NCI-H774 (cell line): Measurements from ENCODE around the gene ARHGAP8.

ENCODE experiments used
- DNase-seq: peaks from one replicate; lab custom pipeline; 2025; lab: John Stamatoyannopoulos, UW

The ARHGAP8 gene

DNA sequence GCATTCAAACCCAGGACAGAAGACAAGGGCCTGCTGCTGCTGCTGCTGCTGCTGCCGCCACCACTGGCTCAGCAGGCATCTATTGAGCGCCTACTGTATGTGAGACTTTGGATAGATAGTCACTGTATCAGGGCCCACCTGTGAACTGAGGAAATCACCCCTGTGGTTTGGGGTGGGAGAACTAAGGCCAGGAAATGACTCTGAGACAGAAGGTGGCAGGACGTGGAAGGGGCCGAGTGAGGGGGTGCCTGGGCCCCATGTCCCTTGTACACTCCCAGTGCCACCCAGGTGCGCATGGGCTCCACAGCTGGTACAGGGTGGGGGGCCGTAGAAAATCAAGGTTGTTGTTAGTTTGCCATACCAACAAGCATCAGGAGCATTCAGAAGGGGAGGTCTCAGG, 50.6 kb downstream of the ARHGAP8 start:
- no peak for DNase-seq

DNA sequence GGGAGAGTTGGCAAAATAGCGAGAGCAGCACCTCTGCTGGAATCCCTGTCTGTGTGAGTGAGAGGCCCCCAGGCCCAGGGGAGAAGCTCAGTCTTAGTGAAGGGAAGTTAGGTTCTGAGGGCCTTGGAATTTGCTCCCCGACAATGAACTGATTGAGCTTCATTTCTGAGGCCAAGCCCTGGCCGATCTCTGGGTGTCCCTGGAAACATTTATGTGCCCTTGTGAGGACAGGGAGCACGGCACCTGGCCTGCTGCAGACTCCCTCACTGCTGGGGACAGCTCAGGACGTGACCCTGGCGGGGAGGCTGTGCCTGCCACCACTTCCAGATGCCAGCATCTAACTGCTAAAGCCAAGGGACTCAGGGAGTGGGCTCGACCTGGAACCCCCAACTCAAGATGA, 52.0 kb downstream of the ARHGAP8 start:
- DNase-seq, result no peak

DNA sequence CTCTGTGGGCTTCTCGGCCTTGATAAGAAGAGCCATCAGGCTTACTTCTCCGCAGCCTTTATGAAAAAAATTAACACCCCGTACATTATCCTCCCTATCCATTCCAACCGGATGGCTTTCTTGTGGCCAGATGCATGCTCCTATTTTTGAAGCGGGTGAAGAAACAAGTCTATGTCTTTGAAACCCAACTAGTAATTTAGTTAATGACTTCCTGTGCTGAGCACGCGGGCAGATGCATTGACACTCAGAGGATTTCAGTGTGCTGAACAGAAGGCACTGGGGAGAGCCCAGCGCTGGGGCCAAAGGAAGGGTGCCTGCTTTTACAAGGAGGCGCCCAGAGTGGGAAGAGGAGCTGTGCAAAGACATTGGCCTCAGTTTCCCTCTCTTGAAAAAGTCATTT, 53.3 kb downstream of the ARHGAP8 start:
- no peak for DNase-seq

DNA sequence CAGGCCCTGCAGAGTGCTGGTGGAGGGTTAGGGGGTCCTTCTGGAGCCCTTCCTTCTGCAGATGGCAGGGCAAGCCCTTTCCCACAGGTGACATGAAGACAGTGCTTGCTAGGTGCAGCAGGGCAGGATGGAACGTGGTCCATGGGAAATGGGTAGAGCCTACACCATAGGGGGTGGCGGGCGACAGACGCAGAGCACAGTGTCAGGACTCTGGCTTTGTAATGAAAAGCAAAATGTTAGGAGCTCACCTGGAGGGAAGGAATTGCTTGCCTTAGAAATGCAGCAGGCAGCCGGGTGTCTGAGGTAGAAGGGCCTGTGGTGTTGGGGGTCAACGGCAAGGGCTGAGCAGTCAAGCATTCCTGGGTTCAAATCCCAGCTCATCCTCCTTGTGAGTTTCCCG, 54.9 kb downstream of the ARHGAP8 start:
- DNase-seq, result no peak

DNA sequence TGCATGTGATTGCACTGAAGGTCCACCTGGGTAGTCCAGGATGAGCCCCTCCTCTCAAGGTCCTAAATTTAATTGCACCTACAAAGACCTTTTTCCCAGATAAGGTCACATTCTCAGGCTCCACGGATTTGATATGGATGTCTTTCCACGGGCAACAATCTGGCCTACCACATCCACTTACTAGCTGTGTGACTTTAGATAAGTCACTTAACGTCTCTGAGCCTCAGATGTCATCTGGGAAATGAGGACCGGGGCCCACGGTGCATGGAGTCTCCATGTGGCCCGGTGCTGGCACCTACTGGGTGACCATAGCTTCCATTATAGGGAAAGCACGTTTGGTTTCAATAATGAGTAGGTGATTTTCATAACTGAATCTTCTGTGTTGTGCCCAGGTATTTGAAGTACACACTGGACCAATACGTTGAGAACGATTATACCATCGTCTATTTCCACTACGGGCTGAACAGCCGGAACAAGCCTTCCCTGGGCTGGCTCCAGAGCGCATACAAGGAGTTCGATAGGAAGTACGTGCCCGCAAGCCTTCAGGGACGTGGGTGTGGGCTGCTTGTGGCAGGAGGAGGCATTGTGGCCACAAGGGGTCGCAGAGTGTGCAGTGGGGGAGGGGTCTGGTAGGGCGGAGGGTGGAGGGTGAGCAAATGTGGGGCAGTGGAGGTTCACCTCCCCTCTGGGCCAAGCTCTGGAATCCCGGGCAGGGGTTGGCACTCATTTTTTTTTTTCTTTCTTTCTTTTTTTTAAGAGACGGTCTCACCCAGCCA, 55.7 kb downstream of the ARHGAP8 start:
- DNase-seq, result no peak

DNA sequence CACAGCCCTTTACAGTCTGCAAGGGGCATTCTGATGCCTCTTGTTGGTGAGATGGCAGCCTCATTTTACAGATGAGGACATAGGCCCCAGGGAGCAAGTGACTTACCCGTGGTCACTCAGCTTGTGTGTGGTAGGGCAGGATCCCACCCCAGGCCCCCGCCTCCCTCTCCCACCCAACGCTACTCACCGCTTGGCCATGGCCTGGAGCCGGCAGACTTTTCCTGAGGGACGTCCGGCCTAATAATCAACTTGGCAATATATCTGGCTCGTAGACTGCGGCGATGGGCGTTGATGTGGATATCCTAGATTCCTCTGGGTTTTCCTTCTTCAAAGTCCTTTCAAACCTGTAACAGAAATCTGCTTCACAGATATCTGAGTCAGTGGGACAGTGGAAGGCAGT, 57.1 kb downstream of the ARHGAP8 start:
- no peak for DNase-seq

DNA sequence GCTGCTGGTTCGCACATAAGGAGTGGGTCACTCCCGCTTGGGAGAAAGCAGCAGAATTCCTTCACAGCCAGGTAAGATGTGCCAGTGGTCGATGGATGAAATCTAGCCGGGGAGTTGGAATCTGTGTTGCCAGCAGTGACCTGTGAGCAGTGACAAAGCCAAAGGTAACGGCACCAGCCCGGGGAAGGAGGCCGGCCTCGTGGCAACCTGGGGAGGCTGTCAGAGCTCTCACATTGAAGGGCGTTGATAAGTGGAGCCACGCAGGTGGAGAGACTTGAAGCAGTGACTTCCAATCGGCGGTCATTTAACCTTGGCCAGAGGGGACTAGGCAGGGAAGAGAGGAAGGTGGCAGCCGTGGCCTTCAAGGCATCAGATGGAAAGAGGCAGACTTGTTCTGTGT, 58.8 kb downstream of the ARHGAP8 start:
- no peak for DNase-seq

DNA sequence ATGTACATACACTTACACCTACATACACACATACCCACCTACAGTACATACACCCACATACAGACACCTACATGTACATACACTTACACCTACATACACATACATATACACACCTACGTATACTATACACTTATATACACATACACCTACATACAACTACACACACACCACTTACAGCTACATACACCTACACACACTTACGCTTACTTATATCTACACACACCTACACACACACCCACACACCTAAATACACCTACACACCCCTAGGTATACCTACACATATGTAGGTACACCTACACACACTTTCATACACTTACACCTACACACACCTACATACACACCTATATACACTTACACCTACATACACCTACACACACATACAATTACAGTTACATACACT, 61.0 kb downstream of the ARHGAP8 start:
- DNase-seq, result no peak

DNA sequence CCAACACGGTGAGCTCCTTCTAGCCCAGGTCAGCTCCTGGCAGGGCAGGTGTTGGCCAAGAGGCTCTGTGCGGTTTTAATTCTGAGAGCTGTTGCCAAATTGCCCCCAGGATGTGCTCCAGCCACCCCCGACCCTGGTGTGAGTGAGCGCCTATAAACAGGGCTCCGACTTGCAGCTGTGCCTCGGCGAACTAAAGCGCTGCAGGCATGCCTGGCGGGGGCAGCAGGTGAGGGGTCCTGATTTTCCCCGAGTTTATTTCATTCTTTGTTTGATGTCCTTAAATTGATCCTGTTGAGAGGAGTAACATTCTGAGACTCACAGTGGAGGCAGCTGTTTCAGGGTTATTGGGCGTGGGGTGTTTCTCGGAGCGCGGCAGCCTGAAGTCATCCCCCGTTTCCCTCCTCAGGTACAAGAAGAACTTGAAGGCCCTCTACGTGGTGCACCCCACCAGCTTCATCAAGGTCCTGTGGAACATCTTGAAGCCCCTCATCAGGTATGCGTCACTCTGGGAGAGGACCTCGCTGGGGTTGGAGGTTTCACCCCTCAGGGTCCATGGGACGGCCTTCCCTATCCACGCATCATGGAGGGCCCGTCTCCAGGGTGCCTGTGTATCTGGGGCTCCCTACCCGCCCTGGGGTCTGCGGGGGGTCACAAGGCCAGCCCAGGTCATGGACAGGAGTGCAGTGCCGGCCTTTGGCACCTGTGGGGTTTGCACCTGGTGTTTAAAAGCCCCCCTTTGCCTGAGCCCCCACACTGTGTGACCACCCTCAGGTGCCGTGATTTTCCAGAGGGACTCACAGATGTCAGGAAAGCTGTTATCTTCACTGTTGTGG, 62.1 kb downstream of the ARHGAP8 start:
- DNase-seq, result no peak

DNA sequence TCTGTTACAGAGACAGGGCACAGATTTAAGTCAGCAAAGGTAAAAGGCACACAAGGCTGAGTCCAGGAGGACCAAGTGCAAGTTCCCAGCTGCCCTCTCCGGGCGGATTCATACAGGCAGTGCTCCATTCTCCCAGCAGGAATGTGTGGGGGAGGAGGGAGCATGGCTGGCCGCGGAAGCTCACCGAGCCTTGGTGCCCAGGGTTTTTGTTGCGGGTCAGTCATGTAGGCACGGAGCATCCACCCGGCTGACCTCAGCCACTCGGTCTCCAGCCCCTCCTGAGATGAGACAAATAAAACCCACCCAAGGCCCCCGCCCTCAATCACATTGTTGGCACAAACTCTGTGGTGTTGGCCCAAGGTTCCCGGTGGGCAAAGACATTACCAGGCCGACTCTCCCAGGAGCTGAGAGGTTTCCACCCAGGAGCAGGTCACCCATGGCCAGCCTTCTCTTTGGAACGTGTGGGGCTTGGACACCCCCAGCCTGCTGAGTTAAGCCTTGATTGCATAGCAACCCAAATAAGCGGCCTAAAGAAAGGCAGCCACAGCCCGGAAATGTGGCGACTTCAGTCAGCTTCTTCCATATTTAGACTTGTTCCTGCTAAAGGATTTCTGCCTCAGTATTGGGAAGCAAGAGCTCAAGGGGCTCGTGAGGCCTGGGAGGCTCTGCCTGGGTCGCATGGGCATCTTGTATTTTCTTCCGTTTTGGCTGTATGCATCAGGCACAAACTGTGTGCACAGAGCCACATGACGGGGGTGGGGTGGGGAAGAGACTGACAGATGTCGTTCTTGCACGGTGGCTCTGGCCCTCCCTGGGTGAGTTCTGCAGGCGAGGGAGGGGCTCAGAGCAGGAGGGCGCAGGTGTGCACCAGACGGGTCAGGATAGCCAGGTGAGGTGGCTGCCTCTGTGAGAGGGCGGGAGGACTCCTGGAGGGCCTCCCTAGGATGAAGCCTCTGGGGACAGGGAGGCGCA, 63.0 kb downstream of the ARHGAP8 start:
- no peak for DNase-seq

DNA sequence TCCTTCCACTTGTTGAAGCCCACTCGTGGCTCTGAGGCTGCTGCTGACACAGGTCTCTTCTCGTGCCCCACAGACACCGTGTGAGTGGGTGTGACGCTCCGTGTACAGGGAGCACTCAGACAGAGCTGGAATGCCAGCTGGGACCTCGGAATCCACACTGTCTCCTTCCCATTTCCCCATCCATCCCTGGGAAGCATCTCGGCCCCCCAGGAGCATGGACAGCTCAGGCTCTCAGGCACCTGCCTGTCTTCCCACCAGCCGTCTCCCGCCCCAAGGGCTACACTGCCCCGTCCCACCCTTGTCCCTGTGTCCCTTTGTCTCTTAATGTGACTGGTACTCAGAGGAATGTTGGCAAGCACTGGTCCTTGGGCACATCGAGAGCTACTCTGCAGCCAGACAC, 63.8 kb downstream of the ARHGAP8 start:
- DNase-seq, result no peak

DNA sequence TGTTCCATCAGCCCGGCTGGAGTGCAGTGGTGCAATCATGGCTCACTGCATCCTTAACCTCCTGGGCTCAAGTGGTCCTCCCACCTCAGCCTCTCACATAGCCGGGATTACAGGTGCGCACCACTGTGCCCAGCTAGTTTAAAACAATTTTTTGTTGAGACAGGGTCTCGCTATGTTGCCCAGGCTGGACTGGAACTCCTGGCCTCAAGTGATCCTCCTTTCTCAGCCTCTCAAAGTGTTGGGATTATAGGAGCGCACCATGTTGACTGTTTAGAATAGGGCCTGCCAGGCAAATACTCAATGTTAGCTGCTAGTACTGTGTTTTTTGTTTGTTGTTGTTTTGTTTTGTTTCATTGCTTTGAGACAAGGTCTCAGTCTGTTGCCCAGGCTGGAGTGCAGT, 66.4 kb downstream of the ARHGAP8 start:
- DNase-seq, result no peak

DNA sequence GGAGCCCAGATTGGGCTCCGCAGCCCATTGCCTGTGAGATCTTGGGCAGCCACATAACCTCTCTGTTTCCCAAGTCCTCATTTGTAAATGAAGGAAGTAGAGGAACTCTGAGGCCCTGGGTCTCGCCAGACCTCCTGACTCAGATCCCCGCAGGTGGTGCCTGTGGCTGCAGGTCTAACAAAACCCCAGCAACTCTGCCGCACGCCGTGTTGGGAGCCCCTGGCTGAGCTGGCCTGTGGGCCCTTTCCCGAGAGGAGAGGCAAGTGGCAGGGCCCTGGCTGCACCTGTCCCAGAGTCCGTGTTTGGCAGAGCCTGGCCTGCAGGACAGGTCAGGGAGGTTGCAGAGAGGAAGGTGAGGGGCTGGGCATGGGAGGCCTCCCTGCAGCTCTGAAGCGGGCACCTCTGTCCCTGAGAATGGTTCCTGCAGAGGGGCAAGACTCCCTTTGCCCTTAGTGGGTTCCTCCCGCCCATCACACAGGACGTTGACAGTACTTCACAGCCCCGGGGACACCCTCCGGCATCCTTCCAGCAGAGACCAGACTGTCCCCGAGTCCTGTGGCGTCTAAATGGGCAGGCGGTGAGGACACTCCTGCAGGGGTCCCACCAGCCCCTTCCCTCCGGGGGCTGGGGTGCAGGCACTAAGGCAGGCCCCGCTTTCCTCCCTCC, 67.7 kb downstream of the ARHGAP8 start:
- DNase-seq, result no peak

DNA sequence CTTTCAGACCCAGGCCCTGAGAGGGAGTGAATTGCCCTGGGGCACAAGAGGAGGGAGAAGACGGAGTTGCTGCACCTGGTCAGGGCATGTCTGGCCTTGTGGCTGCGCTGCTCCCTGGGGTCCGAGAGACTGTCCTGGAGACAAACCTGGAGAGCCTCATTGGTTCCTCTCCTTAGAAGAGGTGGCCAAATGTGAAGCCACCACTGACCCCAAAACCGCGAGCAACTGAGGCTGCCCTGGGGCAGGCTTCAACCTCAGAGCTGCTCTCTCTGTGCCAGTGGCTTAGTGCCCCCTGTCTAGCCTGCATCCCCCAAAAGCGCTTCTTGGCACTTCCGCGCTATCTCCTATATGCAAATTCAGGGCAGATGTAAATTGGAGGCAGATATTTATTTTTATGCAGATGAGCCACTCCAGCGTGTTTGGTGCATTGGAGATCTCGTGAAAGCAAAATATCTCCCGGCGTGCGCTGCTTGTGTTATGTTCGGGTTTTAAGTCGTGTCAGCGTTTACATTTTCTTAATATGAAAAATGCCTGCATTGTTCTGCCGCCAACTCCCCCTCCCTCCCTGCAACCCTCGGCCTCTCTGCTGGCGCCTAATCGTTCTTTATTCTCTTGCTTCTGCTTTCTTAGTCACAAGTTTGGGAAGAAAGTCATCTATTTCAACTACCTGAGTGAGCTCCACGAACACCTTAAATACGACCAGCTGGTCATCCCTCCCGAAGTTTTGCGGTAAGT, 69.5 kb downstream of the ARHGAP8 start:
- DNase-seq, result no peak

DNA sequence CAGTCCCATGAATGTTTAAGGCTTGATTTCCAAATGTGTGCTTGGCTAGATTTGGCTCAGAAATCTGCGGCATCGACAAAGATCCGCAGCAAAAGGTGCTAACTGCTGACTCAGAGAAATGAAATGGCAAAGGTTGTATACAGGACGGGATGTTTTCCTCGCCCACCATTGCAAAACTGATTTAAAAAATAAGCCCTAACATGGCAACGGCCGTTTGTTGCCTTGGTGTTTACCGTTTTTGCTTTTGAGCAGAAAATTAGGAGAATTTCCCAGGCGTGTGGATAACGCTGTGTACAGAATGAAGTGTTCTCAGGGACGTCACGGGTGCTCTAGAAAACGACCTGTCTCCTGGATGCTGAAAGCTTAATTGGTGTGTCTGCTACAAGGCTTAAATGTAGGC, 70.2 kb downstream of the ARHGAP8 start:
- DNase-seq, result no peak

DNA sequence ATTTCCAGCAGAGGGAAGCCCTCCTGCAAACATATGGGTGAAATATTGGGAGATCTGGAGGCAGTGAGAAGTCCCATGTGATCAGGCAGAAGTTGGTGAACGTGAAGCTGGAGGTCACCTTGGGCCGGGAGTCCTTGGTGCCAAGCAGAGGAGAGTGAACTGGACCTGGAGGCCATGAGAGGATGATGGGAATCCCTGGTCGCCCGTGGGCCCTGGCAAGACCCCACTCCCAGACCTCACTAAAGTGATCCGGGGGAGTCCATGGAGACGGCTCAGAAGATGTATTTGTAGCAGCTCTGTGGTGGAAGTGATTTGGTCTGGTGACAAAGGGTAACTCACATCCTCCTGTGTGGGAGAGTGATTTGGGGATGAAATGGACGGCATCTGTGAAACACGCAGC, 71.0 kb downstream of the ARHGAP8 start:
- no peak for DNase-seq

DNA sequence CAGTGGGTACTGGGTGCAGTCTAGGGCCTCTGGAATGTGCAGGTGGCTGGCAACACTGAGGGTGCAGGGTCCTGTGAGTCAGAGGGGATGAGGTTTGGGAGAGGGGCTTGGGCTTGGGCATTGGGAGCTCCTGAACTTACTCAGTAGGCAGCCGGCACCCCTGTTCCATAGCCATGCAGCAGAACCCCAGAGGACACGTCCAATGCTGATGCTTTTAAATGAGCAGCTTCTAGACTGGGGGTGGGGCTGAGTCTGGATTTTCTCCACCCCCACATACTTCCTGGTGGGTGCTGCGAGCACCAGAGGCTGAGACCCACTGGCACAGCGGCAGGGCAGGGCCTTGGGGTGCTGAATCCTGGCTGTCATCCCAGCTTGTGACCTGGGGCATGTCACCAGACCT, 71.4 kb downstream of the ARHGAP8 start:
- DNase-seq, result no peak

DNA sequence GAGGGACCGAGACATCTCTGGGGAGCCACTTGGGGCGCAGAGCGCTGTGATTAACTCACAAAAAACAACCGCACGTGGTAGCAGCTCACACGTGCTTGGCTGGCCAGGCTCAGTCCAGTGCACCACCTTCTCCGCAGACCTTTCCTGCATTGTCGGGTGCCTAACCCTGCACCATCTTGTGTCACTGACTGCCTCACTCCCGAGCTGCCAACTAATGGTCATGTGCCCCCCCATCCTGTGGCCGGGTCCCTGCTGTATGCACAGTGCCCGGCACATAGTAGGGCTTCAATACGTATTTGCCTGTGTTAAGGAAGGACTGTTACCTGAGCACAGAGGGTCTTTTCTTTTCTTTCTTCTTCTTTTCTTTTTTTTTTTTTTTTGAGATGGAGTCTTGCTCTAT, 71.9 kb downstream of the ARHGAP8 start:
- DNase-seq, result no peak

DNA sequence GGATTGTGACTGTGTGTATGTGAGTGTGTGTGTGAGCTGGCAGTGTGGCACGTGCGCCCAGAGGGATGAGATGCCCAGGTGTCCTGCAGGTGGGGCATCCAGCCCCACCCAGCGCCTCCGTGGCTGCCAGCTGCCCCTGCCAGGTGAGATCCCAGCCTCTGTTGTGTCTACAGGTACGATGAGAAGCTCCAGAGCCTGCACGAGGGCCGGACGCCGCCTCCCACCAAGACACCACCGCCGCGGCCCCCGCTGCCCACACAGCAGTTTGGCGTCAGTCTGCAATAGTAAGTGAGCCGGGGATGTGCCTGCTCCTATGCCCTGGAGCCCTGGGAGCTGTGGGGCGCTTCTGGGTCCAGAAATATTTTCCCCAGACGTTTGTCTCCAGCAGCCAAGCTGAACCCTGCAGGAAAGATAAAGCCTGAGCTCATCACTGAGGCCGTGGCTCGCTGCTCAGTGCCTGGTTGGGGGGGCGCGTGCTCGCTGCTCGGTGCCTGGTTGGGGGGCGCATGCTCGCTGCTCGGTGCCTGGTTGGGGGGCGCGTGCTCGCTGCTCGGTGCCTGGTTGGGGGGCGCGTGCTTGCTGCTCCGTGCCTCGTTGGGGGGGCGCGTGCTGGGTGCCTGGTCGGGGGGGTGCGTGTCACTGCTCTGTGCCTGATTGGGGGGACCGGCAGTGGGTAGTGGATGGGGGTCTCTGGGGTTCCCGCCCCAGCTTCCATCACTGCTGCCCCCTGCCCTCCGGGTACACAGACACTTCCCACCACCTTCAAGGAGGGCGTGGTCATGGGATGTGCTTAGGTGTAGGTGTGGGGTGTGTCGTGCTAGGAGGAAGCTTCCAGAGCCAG, 73.2 kb downstream of the ARHGAP8 start:
- no peak for DNase-seq

DNA sequence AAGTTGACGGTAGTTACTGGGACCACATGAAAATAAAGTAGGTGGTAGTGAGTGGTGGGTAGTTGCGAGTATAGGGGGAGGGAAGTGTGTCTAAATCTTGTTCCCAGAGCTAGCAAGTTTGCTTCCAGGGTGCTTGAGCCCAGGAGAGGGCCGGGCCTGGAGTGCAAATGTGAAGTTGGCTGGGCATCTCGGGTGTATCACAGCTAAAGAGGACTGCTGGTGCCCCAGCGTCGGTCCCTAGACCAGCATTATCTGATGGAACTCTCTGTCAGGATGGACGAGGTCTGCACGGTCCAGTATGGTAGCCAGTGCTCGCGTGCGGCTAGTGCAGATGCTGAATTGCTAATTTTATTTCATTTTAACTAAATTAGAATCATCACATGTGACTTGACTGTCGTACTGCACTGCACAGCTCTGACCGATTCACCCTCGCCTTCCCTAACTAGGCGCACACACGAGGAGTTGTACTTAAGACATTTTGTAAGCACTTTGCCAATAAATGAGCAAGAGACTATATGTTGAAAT, 75.4 kb downstream of the ARHGAP8 start:
- no peak for DNase-seq
